Muscle of back (tissue), 11 donors: ENCODE results near the gene BGLAP. TPM values are rescaled to one million over a fixed set of nuclear protein-coding genes. Genes with fewer than 3 reads are reported as not detected.

Source experiments
- DNase-seq, 3 donors: peaks; one replicate each; pipeline versions ENCODE4 v3.0.0 to v3.0.0-alpha.2; 2013
- polyA plus RNA-seq, 10 donors: library from polyadenylated mRNA; unstranded; fragments of 120-200 nt; gene quantifications; one replicate each; pipeline ENCODE4 v1.2.1, GENCODE V29; 2013; ENCODE audit not compliant: insufficient read length in 10 of 10

BGLAP gene
- polyA plus RNA-seq, 10 donors, result 0.76 to 3.2 (median 1.5) TPM

GRCh38 chr1:156291226-156292061 lies 49.5 kb downstream of the BGLAP start:
- peak; percentile 74 to 94 (median 86) for DNase-seq

Other genes starting within 250 kb of the BGLAP start
- gene SSR2, start 221.2 kb upstream of the BGLAP start, polyA plus RNA-seq, result 100 to 1,000 TPM; 212 to 298 (median 248) TPM
- gene UBQLN4, start 188.4 kb upstream of the BGLAP start, polyA plus RNA-seq, result 10 to 100 TPM; 37.6 to 47.4 (median 43.0) TPM
- 10 to 100 TPM; 32.4 to 46.7 (median 36.3) TPM for gene LAMTOR2, start 187.4 kb upstream of the BGLAP start, polyA plus RNA-seq
- 10 to 100 TPM in 2 of 10 donors, under 1 TPM in 6, not detected in 2; 0.26 to 11.7 (median 0.34) TPM for gene RAB25, start 181.0 kb upstream of the BGLAP start, polyA plus RNA-seq
- gene MEX3A, start 159.7 kb upstream of the BGLAP start, polyA plus RNA-seq, result 10 to 100 TPM; 10.8 to 30.7 (median 21.3) TPM
- 100 to 1,000 TPM; 244 to 379 (median 270) TPM for gene LMNA, start 127.5 kb upstream of the BGLAP start, polyA plus RNA-seq
- 1 to 10 TPM; 2.0 to 7.5 (median 3.3) TPM for gene SEMA4A, start 88.6 kb upstream of the BGLAP start, polyA plus RNA-seq
- gene SLC25A44, start 48.1 kb upstream of the BGLAP start, polyA plus RNA-seq, result 10 to 100 TPM; 10.2 to 14.4 (median 11.3) TPM
- 10 to 100 TPM; 33.6 to 46.0 (median 41.2) TPM for gene PMF1, start 29.2 kb upstream of the BGLAP start, polyA plus RNA-seq
- gene PAQR6, start 5.9 kb downstream of the BGLAP start, polyA plus RNA-seq, result 1 to 10 TPM; 2.1 to 6.7 (median 3.6) TPM
- gene SMG5, start 40.6 kb downstream of the BGLAP start, polyA plus RNA-seq, result 10 to 100 TPM; 40.2 to 54.9 (median 46.7) TPM
- gene TMEM79, start 42.1 kb downstream of the BGLAP start, polyA plus RNA-seq, result 1 to 10 TPM; 3.1 to 8.0 (median 3.8) TPM
- 10 to 100 TPM; 17.5 to 27.6 (median 21.9) TPM for gene GLMP, start 53.5 kb downstream of the BGLAP start, polyA plus RNA-seq
- gene VHLL, start 57.1 kb downstream of the BGLAP start, polyA plus RNA-seq, result not detected
- 100 to 1,000 TPM; 215 to 259 (median 241) TPM for gene CCT3, start 96.1 kb downstream of the BGLAP start, polyA plus RNA-seq
- 1 to 10 TPM in 3 of 10 donors, under 1 TPM in 7; 0.31 to 1.8 (median 0.81) TPM for gene TSACC, start 96.3 kb downstream of the BGLAP start, polyA plus RNA-seq
- under 1 TPM in 2 of 10 donors, not detected in 8; 0.15 TPM for gene RHBG, start 127.0 kb downstream of the BGLAP start, polyA plus RNA-seq